Effector memory CD4-positive, alpha-beta T cell (primary cell): ENCODE measurements around the gene OXNAD1.

Experiments
- DNase-seq, 3 donors: peaks; one replicate each; pipeline ENCODE4 v3.0.0-alpha.2; 2020
- H3K27ac ChIP-seq: 2 replicates; pipeline ENCODE4 v1.7.0; 2013; ENCODE audit warnings: mild to moderate bottlenecking, low read length, moderate library complexity; ENCODE audit not compliant: insufficient read depth, poor library complexity, severe bottlenecking
- H3K27me3 ChIP-seq: replicated peaks from 2 replicates; pipeline ENCODE4 v1.7.0; 2013; ENCODE audit warnings: mild to moderate bottlenecking, low read length; ENCODE audit not compliant: insufficient read depth, control insufficient read depth, poor library complexity, severe bottlenecking
- H3K36me3 ChIP-seq: 2 replicates; pipeline ENCODE4 v1.7.0; 2013; ENCODE audit warnings: mild to moderate bottlenecking, low read length, moderate library complexity; ENCODE audit not compliant: control insufficient read depth, insufficient read depth
- H3K4me1 ChIP-seq: 2 replicates; pipeline ENCODE4 v1.7.0; 2013; ENCODE audit warnings: low read length, mild to moderate bottlenecking; ENCODE audit not compliant: control insufficient read depth, insufficient read depth, poor library complexity, severe bottlenecking
- H3K4me3 ChIP-seq: 2 replicates; pipeline ENCODE4 v1.7.0; 2013; ENCODE audit warnings: low read length, low read depth, mild to moderate bottlenecking; ENCODE audit not compliant: insufficient read depth, poor library complexity, severe bottlenecking
- H3K9me3 ChIP-seq: 2 replicates; pipeline ENCODE4 v1.7.0; 2013; ENCODE audit warnings: mild to moderate bottlenecking, low read length, moderate library complexity; ENCODE audit not compliant: control insufficient read depth

OXNAD1 gene

GRCh38 chr3:16234281-16234680, 30.7 kb upstream of the OXNAD1 start:
- Histone ChIP-seq H3K9me3 (no peaks in the 10 kb centered on the region), H3K36me3 (no peaks in the 10 kb centered on the region), H3K27me3 (no peaks in the 10 kb centered on the region), H3K4me3 (no peak overlapping the region), H3K27ac (no peak overlapping the region), H3K4me1 (no peaks in the 10 kb centered on the region)
- no peak for DNase-seq

- no peak overlapping the region for H3K27ac ChIP-seq
- H3K9me3 ChIP-seq = no peaks in the 10 kb centered on the region
- no peak overlapping the region for H3K4me3 ChIP-seq
- H3K36me3 ChIP-seq = no peaks in the 10 kb centered on the region
- DNase-seq = no peak
- H3K4me1 ChIP-seq = no peaks in the 10 kb centered on the region
- no peaks in the 10 kb centered on the region for H3K27me3 ChIP-seq
Observed at GRCh38 chr3:16236030-16236639, 28.9 kb upstream of the OXNAD1 start.

- no peak for DNase-seq
- no peak overlapping the region for H3K27ac ChIP-seq
- H3K36me3 ChIP-seq = no peaks in the 10 kb centered on the region
- H3K4me3 ChIP-seq = no peak overlapping the region
- H3K4me1 ChIP-seq = no peaks in the 10 kb centered on the region
- no peaks in the 10 kb centered on the region for H3K9me3 ChIP-seq
- no peaks in the 10 kb centered on the region for H3K27me3 ChIP-seq
Observed at GRCh38 chr3:16236856-16237393, 28.1 kb upstream of the OXNAD1 start.

GRCh38 chr3:16239086-16239770, 25.8 kb upstream of the OXNAD1 start:
- Histone ChIP-seq H3K36me3 (no peaks in the 10 kb centered on the region), H3K27me3 (no peaks in the 10 kb centered on the region), H3K27ac (no peak overlapping the region), H3K4me1 (no peaks in the 10 kb centered on the region), H3K4me3 (no peak overlapping the region), H3K9me3 (no peaks in the 10 kb centered on the region)
- no peak for DNase-seq

GRCh38 chr3:16239780-16240179, 25.2 kb upstream of the OXNAD1 start:
- no peak for DNase-seq
- no peaks in the 10 kb centered on the region for H3K9me3 ChIP-seq
- no peak overlapping the region for H3K4me3 ChIP-seq
- no peaks in the 10 kb centered on the region for H3K4me1 ChIP-seq
- no peaks in the 10 kb centered on the region for H3K27me3 ChIP-seq
- H3K36me3 ChIP-seq = no peaks in the 10 kb centered on the region
- no peak overlapping the region for H3K27ac ChIP-seq

GRCh38 chr3:16240229-16241023, 24.6 kb upstream of the OXNAD1 start:
- no peaks in the 10 kb centered on the region for H3K27me3 ChIP-seq
- no peaks in the 10 kb centered on the region for H3K9me3 ChIP-seq
- no peak for DNase-seq
- no peaks in the 10 kb centered on the region for H3K4me1 ChIP-seq
- H3K27ac ChIP-seq = no peak overlapping the region
- no peak overlapping the region for H3K4me3 ChIP-seq
- H3K36me3 ChIP-seq = no peaks in the 10 kb centered on the region

- H3K9me3 ChIP-seq = no peaks in the 10 kb centered on the region
- no peak overlapping the region for H3K27ac ChIP-seq
- DNase-seq = no peak
- H3K4me3 ChIP-seq = no peak overlapping the region
- no peaks in the 10 kb centered on the region for H3K27me3 ChIP-seq
- no peaks in the 10 kb centered on the region for H3K36me3 ChIP-seq
- H3K4me1 ChIP-seq = no peaks in the 10 kb centered on the region
Observed at GRCh38 chr3:16241225-16241624, 23.8 kb upstream of the OXNAD1 start.

- no peaks in the 10 kb centered on the region for H3K4me1 ChIP-seq
- H3K27ac ChIP-seq = no peak overlapping the region
- no peaks in the 10 kb centered on the region for H3K27me3 ChIP-seq
- no peak for DNase-seq
- no peaks in the 10 kb centered on the region for H3K9me3 ChIP-seq
- no peaks in the 10 kb centered on the region for H3K36me3 ChIP-seq
- H3K4me3 ChIP-seq = no peak overlapping the region
Observed at GRCh38 chr3:16242177-16242576, 22.8 kb upstream of the OXNAD1 start.

GRCh38 chr3:16243706-16244490, 21.1 kb upstream of the OXNAD1 start:
- no peak for DNase-seq

More at GRCh38 chr3:16243706-16244490, 21.1 kb upstream of the OXNAD1 start:
- no peak overlapping the region for H3K27ac ChIP-seq
- no peaks in the 10 kb centered on the region for H3K27me3 ChIP-seq
- no peaks in the 10 kb centered on the region for H3K36me3 ChIP-seq
- H3K4me1 ChIP-seq = no peaks in the 10 kb centered on the region
- H3K9me3 ChIP-seq = no peaks in the 10 kb centered on the region
- no peak overlapping the region for H3K4me3 ChIP-seq
